Naive thymus-derived CD4-positive, alpha-beta T cell (primary cell): ENCODE measurements around the gene GNAI3. TPM values are rescaled to one million over a fixed set of nuclear protein-coding genes. Genes with fewer than 3 reads are reported as not detected.

Experiments used
- ATAC-seq: fragments of 150-1000 bp; cut with Tn5 transposase; 2 replicates; pipeline ENCODE4 v1.10.0; 2021; ENCODE audit warnings: mild to moderate bottlenecking, moderate library complexity
- CTCF ChIA-PET: fragments of 350-600 bp; sonication (Branson Sonifier 250); formaldehyde crosslinking; loops from one replicate; lab custom pipeline; 2021; ENCODE audit warnings: antibody characterized with exemption; lab: Charles Lee
- POLR2A ChIA-PET: fragments of 350-600 bp; sonication (Branson Sonifier 250); formaldehyde crosslinking; loops from one replicate; lab custom pipeline; 2021; ENCODE audit warnings: antibody characterized with exemption, inconsistent platforms; lab: Charles Lee
- DNase-seq, 9 donors: peaks; one replicate each; pipeline versions ENCODE4 v3.0.0 to v3.0.0-alpha.2; 2020 to 2022; ENCODE audit warnings: mixed read lengths in 1 of 9
- H3K27ac ChIP-seq: one replicate; pipeline ENCODE4 v1.7.0; 2013; ENCODE audit warnings: mild to moderate bottlenecking, low read depth, low read length, moderate library complexity
- H3K27me3 ChIP-seq, 2 donors: one replicate each; pipeline ENCODE4 v1.7.0; 2013; ENCODE audit warnings: low read length in 2 of 2, mild to moderate bottlenecking in 2 of 2, moderate library complexity in 2 of 2; ENCODE audit not compliant: control insufficient read depth in 2 of 2, insufficient read depth in 2 of 2
- H3K36me3 ChIP-seq, 3 experiments: 1 replicate in 2 of 3; 2 replicates in 1 of 3; pipeline ENCODE4 v1.7.0; 2013; ENCODE audit warnings: low read length in 3 of 3, mild to moderate bottlenecking in 3 of 3, moderate library complexity in 1 of 3; ENCODE audit not compliant: insufficient read depth in 3 of 3, control insufficient read depth in 2 of 3
- H3K4me1 ChIP-seq, 2 donors: one replicate each; pipeline ENCODE4 v1.7.0; 2013; ENCODE audit warnings: low read length in 2 of 2, mild to moderate bottlenecking in 2 of 2, moderate library complexity in 1 of 2; ENCODE audit not compliant: control insufficient read depth in 2 of 2, insufficient read depth in 2 of 2
- H3K4me3 ChIP-seq: 2 replicates; pipeline ENCODE4 v1.7.0; 2013; ENCODE audit warnings: mild to moderate bottlenecking, low read length
- H3K9me3 ChIP-seq, 3 experiments: 1 replicate in 2 of 3; 2 replicates in 1 of 3; pipeline ENCODE4 v1.7.0; 2013; ENCODE audit warnings: low read length in 3 of 3; ENCODE audit not compliant: control insufficient read depth in 2 of 3
- H3K27ac Mint-ChIP-seq, 9 donors: one replicate each; pipeline ENCODE4 v1.8.0; 2020 to 2022; ENCODE audit warnings: mixed read lengths in 9 of 9, mild to moderate bottlenecking in 8 of 9, moderate library complexity in 5 of 9, inconsistent platforms in 2 of 9
- H3K27me3 Mint-ChIP-seq, 5 donors: one replicate each; pipeline ENCODE4 v1.8.0; 2021 to 2022; ENCODE audit warnings: mixed read lengths in 5 of 5, mild to moderate bottlenecking in 1 of 5
- H3K36me3 Mint-ChIP-seq, 5 donors: one replicate each; pipeline ENCODE4 v1.8.0; 2020 to 2022; ENCODE audit warnings: mixed read lengths in 5 of 5, mild to moderate bottlenecking in 3 of 5, inconsistent platforms in 1 of 5
- H3K4me1 Mint-ChIP-seq, 7 donors: one replicate each; pipeline ENCODE4 v1.8.0; 2020 to 2022; ENCODE audit warnings: mixed read lengths in 7 of 7, mild to moderate bottlenecking in 3 of 7, inconsistent platforms in 1 of 7
- H3K4me3 Mint-ChIP-seq, 10 donors: one replicate each; pipeline ENCODE4 v1.8.0; 2020 to 2022; ENCODE audit warnings: mild to moderate bottlenecking in 10 of 10, mixed read lengths in 10 of 10, moderate library complexity in 6 of 10, inconsistent platforms in 2 of 10
- H3K9me3 Mint-ChIP-seq, 11 donors: one replicate each; pipeline ENCODE4 v1.8.0; 2020 to 2022; ENCODE audit warnings: mixed read lengths in 11 of 11, mild to moderate bottlenecking in 4 of 11, inconsistent platforms in 1 of 11, moderate library complexity in 1 of 11
- intact Hi-C, 2 donors: fragments of 100-400 bp; cut with micrococcal nuclease; formaldehyde crosslinking; loops; one replicate each; pipeline ENCODE4 v1.15.1; 2023
- polyA plus RNA-seq, 2 donors: library from polyadenylated mRNA; unstranded; fragments of 300-500 nt; fragmentation: Illumina TruSeq; gene quantifications; one replicate each; pipeline ENCODE4 v1.2.3, GENCODE V29; 2021
- total RNA-seq, 6 experiments: library from RNA in 5 of 6; stranded (reverse) in 5 of 6; gene quantifications; 1 replicate in 5 of 6; 2 replicates in 1 of 6; pipeline ENCODE4 v1.2.3 and lab custom pipeline; 2021 to 2026

The GNAI3 gene
- total and polyA plus RNA-seq, 7 experiments from 2014 or later: 4.9 to 9.3 (median 7.2) TPM

- Mint-ChIP-seq H3K4me1 (peaks cover 11 to 23% (median 23%) of the 10 kb centered on the region in 7 donors), H3K36me3 (peaks cover 0 to 13% (median 7%) of the 10 kb centered on the region in 5 donors), H3K27ac (peak overlapping the region in 3 of 9 donors; percentile 6 to 66 (median 40)), H3K27me3 (no peaks in the 10 kb centered on the region), H3K9me3 (no peaks in the 10 kb centered on the region), H3K4me3 (no peak overlapping the region)
- ATAC-seq (no peak), DNase-seq (no peak)
- H3K27ac ChIP-seq: no peak overlapping the region
- no peaks in the 10 kb centered on the region for H3K9me3 ChIP-seq
- ChIA-PET POLR2A (no interaction called here), CTCF (interaction anchor here (0.8 kb wide), 1 partner anchor 66 kb away, joined by 4 read pairs; no protein-coding TSS in a partner anchor)
- H3K4me1 ChIP-seq: peaks cover 0 to 7% of the 10 kb centered on the region in 2 donors
- intact Hi-C loops: no loop called here
- no peaks in the 10 kb centered on the region for H3K27me3 ChIP-seq
- peaks cover 0 to under 1% (median 0%) of the 10 kb centered on the region in 3 experiments for H3K36me3 ChIP-seq
- H3K4me3 ChIP-seq: no peak overlapping the region
Observed at GRCh38 chr1:109598655-109599054, 50.2 kb downstream of the GNAI3 start.

- H3K4me1 ChIP-seq: peaks cover 0 to 9% of the 10 kb centered on the region in 2 donors
- H3K36me3 ChIP-seq: no peaks in the 10 kb centered on the region
- intact Hi-C loops: loop anchor here in 1 of 2 donors (5.0 kb wide), 1 partner anchor 41 kb away; no protein-coding TSS in a partner anchor
- ATAC-seq (peak; percentile 59), DNase-seq (peak in 2 of 9 donors; percentile 13 to 19)
- POLR2A ChIA-PET: no interaction called here
- peaks cover 0 to 5% (median 0%) of the 10 kb centered on the region in 5 donors for H3K36me3 Mint-ChIP-seq
- H3K27me3 Mint-ChIP-seq: no peaks in the 10 kb centered on the region
- no peaks in the 10 kb centered on the region for H3K27me3 ChIP-seq
- no peaks in the 10 kb centered on the region for H3K9me3 ChIP-seq
- no peak overlapping the region for H3K4me3 ChIP-seq
- CTCF ChIA-PET: no interaction called here
- H3K9me3 Mint-ChIP-seq: no peaks in the 10 kb centered on the region
- peak overlapping the region in 3 of 10 donors; percentile 2 to 26 (median 25) for H3K4me3 Mint-ChIP-seq
- H3K4me1 Mint-ChIP-seq: peaks cover 9 to 34% (median 24%) of the 10 kb centered on the region in 7 donors
- H3K27ac Mint-ChIP-seq: peak overlapping the region in 4 of 9 donors; percentile 18 to 72 (median 43)
- H3K27ac ChIP-seq: no peak overlapping the region
Observed at GRCh38 chr1:109603229-109603628, 54.8 kb downstream of the GNAI3 start.

GRCh38 chr1:109605381-109605780, 57.0 kb downstream of the GNAI3 start:
- Histone ChIP-seq H3K4me3 (no peak overlapping the region), H3K4me1 (peaks cover 0 to 9% of the 10 kb centered on the region in 2 donors), H3K36me3 (no peaks in the 10 kb centered on the region), H3K27me3 (no peaks in the 10 kb centered on the region), H3K27ac (no peak overlapping the region), H3K9me3 (no peaks in the 10 kb centered on the region)
- Mint-ChIP-seq H3K27ac (no peak overlapping the region), H3K4me3 (no peak overlapping the region), H3K9me3 (no peaks in the 10 kb centered on the region), H3K4me1 (peaks cover 4 to 34% (median 20%) of the 10 kb centered on the region in 7 donors), H3K36me3 (no peaks in the 10 kb centered on the region), H3K27me3 (peaks cover 0 to 1% (median 0%) of the 10 kb centered on the region in 5 donors)
- ChIA-PET POLR2A (interaction anchor here (0.9 to 1.2 kb wide), 2 partner anchors 8 to 57 kb away, joined by 3 read pairs; partner anchors contain the start of gene GNAI3), CTCF (interaction anchor here (0.7 to 1.8 kb wide), 4 partner anchors 13 to 440 kb away, joined by 3 to 4 read pairs (median 3); partner anchors contain the start of gene GNAI3)
- DNase-seq (no peak), ATAC-seq (no peak)
- intact Hi-C loops: no loop called here

GRCh38 chr1:109609881-109610280, 61.5 kb downstream of the GNAI3 start:
- Mint-ChIP-seq H3K9me3 (no peaks in the 10 kb centered on the region), H3K36me3 (no peaks in the 10 kb centered on the region), H3K27me3 (peaks cover 0 to 9% (median 0%) of the 10 kb centered on the region in 5 donors), H3K4me3 (no peak overlapping the region), H3K27ac (no peak overlapping the region), H3K4me1 (peaks cover 0 to 4% (median 0%) of the 10 kb centered on the region in 7 donors)
- no peak for DNase-seq
- ChIA-PET POLR2A (interaction anchor here (1.3 kb wide), 1 partner anchor 10 kb away, joined by 4 read pairs; the partner anchor contains the start of genes AMPD2 and GNAT2), CTCF (no interaction called here)
- Histone ChIP-seq H3K9me3 (no peaks in the 10 kb centered on the region), H3K27ac (no peak overlapping the region), H3K4me1 (no peaks in the 10 kb centered on the region), H3K27me3 (no peaks in the 10 kb centered on the region), H3K36me3 (no peaks in the 10 kb centered on the region), H3K4me3 (no peak overlapping the region)
- no peak for ATAC-seq
- intact Hi-C loops: no loop called here

- Histone ChIP-seq H3K4me1 (no peaks in the 10 kb centered on the region), H3K4me3 (no peak overlapping the region), H3K9me3 (no peaks in the 10 kb centered on the region), H3K27ac (no peak overlapping the region), H3K36me3 (no peaks in the 10 kb centered on the region), H3K27me3 (no peaks in the 10 kb centered on the region)
- no peaks in the 10 kb centered on the region for H3K36me3 Mint-ChIP-seq
- no peak for ATAC-seq
- POLR2A ChIA-PET: interaction anchor here (0.7 to 1.0 kb wide), 2 partner anchors 8 to 46 kb away, joined by 3 to 4 read pairs; no protein-coding TSS in a partner anchor
- H3K4me3 Mint-ChIP-seq: no peak overlapping the region
- intact Hi-C loops: no loop called here
- DNase-seq: no peak
- no peak overlapping the region for H3K27ac Mint-ChIP-seq
- no peaks in the 10 kb centered on the region for H3K9me3 Mint-ChIP-seq
- CTCF ChIA-PET: interaction anchor here (0.7 kb wide), 2 partner anchors 55 to 1532 kb away, joined by 3 to 5 read pairs; no protein-coding TSS in a partner anchor
- peaks cover 0 to 9% (median 0%) of the 10 kb centered on the region in 5 donors for H3K27me3 Mint-ChIP-seq
- peaks cover 0 to 3% (median 1%) of the 10 kb centered on the region in 7 donors for H3K4me1 Mint-ChIP-seq
Observed at GRCh38 chr1:109610609-109611307, 62.3 kb downstream of the GNAI3 start.

GRCh38 chr1:109611308-109611990, 63.0 kb downstream of the GNAI3 start:
- Histone ChIP-seq H3K36me3 (no peaks in the 10 kb centered on the region), H3K4me1 (no peaks in the 10 kb centered on the region), H3K9me3 (no peaks in the 10 kb centered on the region), H3K27me3 (no peaks in the 10 kb centered on the region), H3K27ac (no peak overlapping the region), H3K4me3 (no peak overlapping the region)
- DNase-seq (no peak), ATAC-seq (no peak)
- H3K9me3 Mint-ChIP-seq: no peaks in the 10 kb centered on the region
- H3K36me3 Mint-ChIP-seq: no peaks in the 10 kb centered on the region
- peaks cover 5 to 10% (median 8%) of the 10 kb centered on the region in 7 donors for H3K4me1 Mint-ChIP-seq
- peaks cover 0 to 9% (median 0%) of the 10 kb centered on the region in 5 donors for H3K27me3 Mint-ChIP-seq
- ChIA-PET CTCF (interaction anchor here (0.7 kb wide), 2 partner anchors 19 to 1532 kb away, joined by 3 read pairs; no protein-coding TSS in a partner anchor), POLR2A (interaction anchor here (0.5 to 1.0 kb wide), 2 partner anchors 21 to 47 kb away, joined by 3 to 4 read pairs; no protein-coding TSS in a partner anchor)
- intact Hi-C loops: no loop called here
- no peak overlapping the region for H3K4me3 Mint-ChIP-seq
- H3K27ac Mint-ChIP-seq: no peak overlapping the region
